Nephron progenitor cell (in vitro differentiated cells): ENCODE data around the gene TCF21.

Experiments used
- DNase-seq: peaks from one replicate; pipeline ENCODE4 v3.0.0; 2021
- H3K27ac Mint-ChIP-seq: 2 replicates; pipeline ENCODE4 v1.8.0; 2021; ENCODE audit warnings: mild to moderate bottlenecking, moderate library complexity, mixed read lengths
- H3K27me3 Mint-ChIP-seq: 2 replicates; pipeline ENCODE4 v1.8.0; 2021; ENCODE audit warnings: mild to moderate bottlenecking, low read depth, mixed read lengths; ENCODE audit not compliant: poor library complexity
- H3K36me3 Mint-ChIP-seq: 2 replicates; pipeline ENCODE4 v1.8.0; 2021; ENCODE audit warnings: low read depth, mixed read lengths
- H3K4me1 Mint-ChIP-seq: 2 replicates; pipeline ENCODE4 v1.8.0; 2021; ENCODE audit warnings: mixed read lengths
- H3K4me3 Mint-ChIP-seq: 2 replicates; pipeline ENCODE4 v1.8.0; 2021; ENCODE audit warnings: mild to moderate bottlenecking, moderate library complexity, mixed read lengths
- H3K9me3 Mint-ChIP-seq: 2 replicates; pipeline ENCODE4 v1.8.0; 2021; ENCODE audit warnings: mild to moderate bottlenecking, moderate library complexity, mixed read lengths
- CTCF ChIP-seq: fragments of 200-600 bp; sonication (generic); IDR thresholded peaks from 2 replicates; pipeline ENCODE4 v1.5.0; 2021; ENCODE audit warnings: antibody characterized with exemption

TCF21 gene

GRCh38 chr6:133939778-133940667 lies 51.1 kb downstream of the TCF21 start:
- H3K4me3 Mint-ChIP-seq = no peak overlapping the region
- DNase-seq = no peak
- no peaks in the 10 kb centered on the region for H3K4me1 Mint-ChIP-seq
- no peak for TF ChIP-seq CTCF
- peaks cover 13% of the 10 kb centered on the region for H3K9me3 Mint-ChIP-seq
- no peak overlapping the region for H3K27ac Mint-ChIP-seq
- H3K27me3 Mint-ChIP-seq = no peaks in the 10 kb centered on the region
- H3K36me3 Mint-ChIP-seq = no peaks in the 10 kb centered on the region
